ENCODE data around the gene TENM3.

The TENM3 gene

DNA sequence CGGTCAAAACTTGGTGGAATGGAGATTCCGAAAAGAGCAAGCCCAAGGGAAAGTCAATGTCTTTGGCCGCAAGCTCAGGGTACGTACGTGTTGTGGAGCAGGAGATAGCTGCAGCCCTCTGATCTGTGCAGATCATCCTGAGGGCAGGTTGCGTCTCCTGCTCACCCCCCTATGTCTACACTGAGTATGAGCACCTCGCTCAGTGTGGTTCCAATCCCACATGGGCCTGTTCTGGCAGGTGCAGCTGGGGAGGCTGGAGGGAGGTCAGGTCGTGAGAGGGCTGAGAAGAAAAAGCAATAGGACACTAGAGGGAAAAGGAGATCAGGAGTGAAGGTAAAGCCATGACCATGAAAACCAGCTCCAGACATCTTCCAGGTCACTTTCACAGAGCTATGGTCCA is 531.9 kb downstream of the TENM3 start:
- Histone ChIP-seq H4K20me1 (ENCODE audit: insufficient read depth, low read length) (no peaks in the 10 kb centered on the region), H3K4me2 (ENCODE audit: low read length) (no peak overlapping the region), H3K9ac (ENCODE audit: low read length) (no peak overlapping the region), H3K9me3 (ENCODE audit: low read length) (no peaks in the 10 kb centered on the region), H3F3A (ENCODE audit: insufficient read depth, low read length) (no peaks in the 10 kb centered on the region), H3K9me2 (ENCODE audit: low read depth, low read length) (no peaks in the 10 kb centered on the region), H3K4me3 (ENCODE audit: low read depth, low read length, poor library complexity, severe bottlenecking) (no peak overlapping the region), H3K27me3 (ENCODE audit: insufficient read depth, low read length) (no peaks in the 10 kb centered on the region), H3K4me1 (ENCODE audit: insufficient read depth, low read length, severe bottlenecking) (no peaks in the 10 kb centered on the region), H2AFZ (ENCODE audit: low read length) (no peak overlapping the region), H3K79me2 (ENCODE audit: insufficient read depth, low read length) (no peaks in the 10 kb centered on the region), H3K36me3 (ENCODE audit: insufficient read depth, low read length) (no peaks in the 10 kb centered on the region), H3K27ac (ENCODE audit: low read depth, low read length, poor library complexity, severe bottlenecking) (no peak overlapping the region)
- TF ChIP-seq, protein P1, sequence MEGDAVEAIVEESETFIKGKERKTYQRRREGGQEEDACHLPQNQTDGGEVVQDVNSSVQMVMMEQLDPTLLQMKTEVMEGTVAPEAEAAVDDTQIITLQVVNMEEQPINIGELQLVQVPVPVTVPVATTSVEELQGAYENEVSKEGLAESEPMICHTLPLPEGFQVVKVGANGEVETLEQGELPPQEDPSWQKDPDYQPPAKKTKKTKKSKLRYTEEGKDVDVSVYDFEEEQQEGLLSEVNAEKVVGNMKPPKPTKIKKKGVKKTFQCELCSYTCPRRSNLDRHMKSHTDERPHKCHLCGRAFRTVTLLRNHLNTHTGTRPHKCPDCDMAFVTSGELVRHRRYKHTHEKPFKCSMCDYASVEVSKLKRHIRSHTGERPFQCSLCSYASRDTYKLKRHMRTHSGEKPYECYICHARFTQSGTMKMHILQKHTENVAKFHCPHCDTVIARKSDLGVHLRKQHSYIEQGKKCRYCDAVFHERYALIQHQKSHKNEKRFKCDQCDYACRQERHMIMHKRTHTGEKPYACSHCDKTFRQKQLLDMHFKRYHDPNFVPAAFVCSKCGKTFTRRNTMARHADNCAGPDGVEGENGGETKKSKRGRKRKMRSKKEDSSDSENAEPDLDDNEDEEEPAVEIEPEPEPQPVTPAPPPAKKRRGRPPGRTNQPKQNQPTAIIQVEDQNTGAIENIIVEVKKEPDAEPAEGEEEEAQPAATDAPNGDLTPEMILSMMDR (IDR thresholded peaks at IDR 0.05; ENCODE audit: low read length), result no peak
- no peak for TF ChIP-seq EZH2 (IDR thresholded peaks at IDR 0.05; ENCODE audit: borderline replicate concordance, low read length)

DNA sequence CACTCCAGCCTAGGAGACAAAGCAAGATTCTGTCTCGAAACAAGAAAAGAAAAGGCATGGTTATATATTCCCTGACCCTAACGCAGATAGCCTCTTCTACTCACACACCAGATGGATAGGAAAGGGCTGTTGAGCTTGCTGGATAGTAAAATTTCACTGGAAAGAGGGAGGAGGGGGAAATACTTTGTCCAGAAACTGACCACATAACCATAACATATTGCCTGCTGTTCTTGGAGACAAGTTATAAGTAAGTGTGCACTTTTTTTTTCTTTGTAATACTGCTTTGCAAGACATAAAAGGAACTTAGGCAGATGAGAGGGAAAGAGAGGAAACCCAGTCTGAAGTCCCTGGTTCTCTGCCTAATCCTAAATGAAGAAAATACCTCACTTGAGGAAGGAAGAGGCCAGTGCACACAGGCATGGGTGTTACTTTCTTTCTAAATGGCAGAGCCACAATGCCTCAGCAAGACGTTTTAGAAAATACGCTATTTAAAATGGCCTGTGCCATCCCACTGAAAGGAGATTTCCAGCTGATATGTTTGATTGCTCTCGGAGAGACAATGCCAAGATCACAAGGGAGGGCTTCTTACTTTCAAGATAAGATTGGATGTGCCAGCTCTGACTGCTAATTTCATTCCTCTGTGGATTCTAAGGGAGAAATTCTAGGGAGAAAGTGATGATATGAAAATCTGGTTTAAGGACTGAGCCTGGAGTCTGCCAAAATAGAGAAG is 533.3 kb downstream of the TENM3 start:
- Histone ChIP-seq H3K36me3 (ENCODE audit: insufficient read depth, low read length) (no peaks in the 10 kb centered on the region), H2AFZ (ENCODE audit: low read length) (no peak overlapping the region), H3K27ac (ENCODE audit: low read depth, low read length, poor library complexity, severe bottlenecking) (no peak overlapping the region), H3K9me3 (ENCODE audit: low read length) (no peaks in the 10 kb centered on the region), H3K4me2 (ENCODE audit: low read length) (no peak overlapping the region), H3K9me2 (ENCODE audit: low read depth, low read length) (no peaks in the 10 kb centered on the region), H3K79me2 (ENCODE audit: insufficient read depth, low read length) (no peaks in the 10 kb centered on the region), H3F3A (ENCODE audit: insufficient read depth, low read length) (no peaks in the 10 kb centered on the region), H4K20me1 (ENCODE audit: insufficient read depth, low read length) (no peaks in the 10 kb centered on the region), H3K4me3 (ENCODE audit: low read depth, low read length, poor library complexity, severe bottlenecking) (no peak overlapping the region), H3K9ac (ENCODE audit: low read length) (no peak overlapping the region), H3K4me1 (ENCODE audit: insufficient read depth, low read length, severe bottlenecking) (no peaks in the 10 kb centered on the region), H3K27me3 (ENCODE audit: insufficient read depth, low read length) (no peaks in the 10 kb centered on the region)
- TF ChIP-seq EZH2 (IDR thresholded peaks at IDR 0.05; ENCODE audit: borderline replicate concordance, low read length), result no peak
- TF ChIP-seq, protein P1 (IDR thresholded peaks at IDR 0.05; ENCODE audit: low read length), result no peak

DNA sequence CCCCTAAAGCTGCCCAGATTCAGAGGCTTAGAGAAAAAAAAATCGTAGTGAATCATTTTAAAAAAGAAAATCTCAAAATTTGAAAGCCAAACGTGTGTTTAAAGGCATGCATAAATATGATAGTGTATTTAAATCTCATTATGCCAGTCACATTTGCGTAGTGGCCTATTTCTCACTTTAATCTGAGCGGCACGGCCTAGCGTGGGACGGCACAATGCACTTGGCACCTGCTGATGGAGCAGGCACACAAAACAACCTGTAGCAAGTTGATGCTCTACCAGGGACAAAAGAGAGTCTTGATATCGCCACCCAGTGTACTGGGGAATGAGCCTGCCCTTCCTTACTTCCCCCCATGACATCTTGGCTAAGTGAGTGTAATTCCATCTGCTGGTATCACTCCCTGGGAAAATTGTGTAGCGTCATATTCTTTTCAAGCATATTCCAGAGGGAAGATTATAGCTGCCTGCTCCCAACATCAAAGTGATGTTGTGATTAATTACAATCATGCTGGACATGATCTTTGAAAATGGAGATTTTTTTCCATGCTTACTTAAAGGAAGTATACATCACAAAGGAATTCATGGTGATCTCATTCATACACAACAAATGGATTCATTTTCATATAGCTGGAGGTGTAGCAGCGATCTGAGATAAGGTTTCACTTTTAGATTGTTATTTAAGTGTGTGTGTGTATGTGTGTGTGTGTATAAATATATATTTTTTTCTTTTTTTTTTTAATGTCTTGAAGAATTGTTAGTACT is 535.2 kb downstream of the TENM3 start:
- Histone ChIP-seq H3K4me2 (ENCODE audit: low read length) (no peak overlapping the region), H3K9ac (ENCODE audit: low read length) (no peak overlapping the region), H3K27me3 (ENCODE audit: insufficient read depth, low read length) (no peaks in the 10 kb centered on the region), H3K9me2 (ENCODE audit: low read depth, low read length) (no peaks in the 10 kb centered on the region), H3K4me1 (ENCODE audit: insufficient read depth, low read length, severe bottlenecking) (no peaks in the 10 kb centered on the region), H3K79me2 (ENCODE audit: insufficient read depth, low read length) (no peaks in the 10 kb centered on the region), H3K36me3 (ENCODE audit: insufficient read depth, low read length) (no peaks in the 10 kb centered on the region), H4K20me1 (ENCODE audit: insufficient read depth, low read length) (no peaks in the 10 kb centered on the region), H3F3A (ENCODE audit: insufficient read depth, low read length) (no peaks in the 10 kb centered on the region), H3K9me3 (ENCODE audit: low read length) (no peaks in the 10 kb centered on the region), H3K27ac (ENCODE audit: low read depth, low read length, poor library complexity, severe bottlenecking) (no peak overlapping the region), H2AFZ (ENCODE audit: low read length) (no peak overlapping the region), H3K4me3 (ENCODE audit: low read depth, low read length, poor library complexity, severe bottlenecking) (no peak overlapping the region)
- TF ChIP-seq, protein P1 (IDR thresholded peaks at IDR 0.05; ENCODE audit: low read length), result no peak
